ENCODE measurements around the gene STPG2.

Gene STPG2

DNA sequence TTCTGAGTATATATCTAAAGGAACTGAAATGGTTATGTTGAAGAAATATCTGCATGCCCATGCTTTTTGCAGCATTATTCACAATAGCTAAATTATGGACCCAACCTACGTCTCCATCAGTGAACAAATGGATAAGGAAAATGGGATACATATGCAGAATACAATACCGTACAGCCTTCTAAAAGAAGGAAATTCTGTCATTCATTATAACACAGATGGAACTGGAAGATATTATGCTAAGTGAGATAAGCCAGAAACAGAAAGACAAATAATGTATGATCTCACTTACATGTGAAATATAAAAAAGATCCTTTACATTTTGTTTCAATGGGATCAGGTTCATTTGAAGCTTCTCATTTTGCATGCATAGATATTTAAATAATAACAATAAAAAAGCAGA is 263.3 kb downstream of the STPG2 start:
- no peak for TF ChIP-seq GATA1 (IDR thresholded peaks at IDR 0.05; ENCODE audit: low read depth, low read length)
- no peak for TF ChIP-seq POLR2A (IDR thresholded peaks at IDR 0.05; ENCODE audit: low read length)
- no peak for DNase-seq

DNA sequence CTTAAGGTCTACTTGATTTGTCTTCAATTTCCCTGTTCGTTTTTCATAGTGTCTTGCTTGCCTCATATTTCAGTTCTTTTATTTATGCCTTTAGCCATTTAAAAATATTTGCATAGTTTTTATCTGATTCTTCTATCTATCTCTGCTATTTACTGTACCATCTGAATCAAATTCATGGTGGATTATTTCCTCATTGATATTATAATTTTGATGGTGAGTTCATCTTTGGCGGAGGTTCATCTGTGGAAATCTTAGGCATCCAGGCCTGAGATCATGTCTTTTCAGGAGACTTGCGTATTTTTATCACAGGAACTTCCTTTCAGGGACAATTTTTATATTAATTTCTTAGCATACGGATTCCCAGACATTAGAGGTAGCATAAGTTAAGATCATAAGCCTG is 275.2 kb downstream of the STPG2 start:
- TF ChIP-seq GATA1 (IDR thresholded peaks at IDR 0.05; ENCODE audit: low read depth, low read length) (no peak), POLR2A (IDR thresholded peaks at IDR 0.05; ENCODE audit: low read length) (no peak)
- no peak for DNase-seq

DNA sequence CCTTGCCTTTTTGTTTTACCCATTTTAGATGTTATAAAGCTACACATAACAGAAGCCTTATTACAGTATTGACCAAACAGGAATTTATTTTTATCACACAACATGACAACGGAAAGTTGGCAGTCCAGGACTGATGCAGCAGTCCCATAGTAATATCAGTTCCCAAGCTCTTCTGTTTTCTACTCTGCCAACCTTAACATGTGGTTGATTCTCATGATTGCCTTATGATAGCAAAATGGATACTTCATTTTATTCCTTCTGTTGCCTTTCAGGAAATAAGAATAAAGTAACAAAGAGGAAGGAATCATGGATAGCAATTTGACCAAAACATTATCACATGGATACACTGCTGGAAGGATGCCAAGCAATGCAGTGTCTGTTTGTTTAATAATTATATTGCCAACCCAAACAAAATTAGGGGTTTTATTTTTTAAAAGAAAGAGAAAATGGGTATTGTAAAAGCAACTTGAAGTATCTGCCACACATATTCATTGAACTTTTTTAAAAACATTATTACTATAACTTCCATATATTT is 275.7 kb downstream of the STPG2 start:
- DNase-seq = peak in 1 of 2 experiments; percentile 5
- TF ChIP-seq POLR2A (IDR thresholded peaks at IDR 0.05; ENCODE audit: low read length) = no peak

DNA sequence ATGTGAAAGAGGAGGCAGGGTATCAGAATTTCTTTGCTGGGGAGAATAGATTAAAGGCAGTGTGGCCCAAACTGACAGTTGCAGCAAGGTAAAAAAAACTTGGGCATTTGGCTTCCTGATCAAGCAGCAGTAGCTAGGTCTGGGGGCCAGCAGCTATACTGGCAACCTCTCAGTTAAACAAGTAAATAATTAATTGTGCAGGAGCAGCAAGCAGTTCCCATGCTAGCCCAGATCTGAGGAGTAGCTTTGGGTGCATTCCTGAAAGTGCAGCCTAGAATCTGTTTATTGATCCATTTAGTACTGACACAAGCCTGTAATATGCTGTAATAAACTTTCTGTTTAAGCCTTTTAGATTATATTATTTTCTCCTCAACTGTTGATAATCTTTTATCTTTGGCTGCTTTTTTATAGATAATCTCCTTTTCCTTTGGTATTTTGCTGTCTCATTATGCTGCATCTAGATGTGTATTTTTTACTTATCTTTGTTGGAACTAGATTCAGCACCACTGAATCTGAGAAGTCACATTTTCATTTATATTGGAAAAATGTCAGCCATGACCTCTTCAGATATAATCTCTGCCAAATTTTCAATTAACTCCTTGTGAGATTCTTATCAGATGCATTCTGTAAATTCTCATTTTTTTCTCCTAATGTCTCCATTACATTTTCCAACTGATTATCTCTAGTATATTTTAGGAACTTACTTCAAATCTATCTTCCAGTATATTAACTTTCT is 276.3 kb downstream of the STPG2 start:
- DNase-seq = no peak

DNA sequence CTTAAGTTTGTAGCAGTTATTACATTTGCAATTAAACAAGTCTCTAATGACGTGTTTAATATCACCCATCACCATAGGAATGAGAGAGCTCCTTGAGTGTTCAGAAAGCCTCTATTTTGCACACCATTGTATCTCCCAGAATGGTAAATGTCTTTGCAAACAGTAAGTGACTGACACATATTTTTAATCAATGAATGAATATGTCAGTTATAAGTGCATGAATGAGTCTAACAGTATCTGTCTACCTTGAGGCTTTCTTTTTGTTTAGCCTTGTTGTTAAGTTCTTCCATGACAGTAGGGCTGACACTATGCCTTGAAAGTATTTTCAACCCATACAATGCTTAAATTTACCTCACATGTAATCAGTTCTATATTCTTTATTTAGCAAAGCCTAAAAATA is 292.2 kb downstream of the STPG2 start:
- TF ChIP-seq GATA1 (IDR thresholded peaks at IDR 0.05; ENCODE audit: low read depth, low read length) (no peak), POLR2A (IDR thresholded peaks at IDR 0.05; ENCODE audit: low read length) (no peak)
- no peak for DNase-seq

More for the DNA sequence above, 276.3 kb downstream of the STPG2 start:
- TF ChIP-seq GATA1 (IDR thresholded peaks at IDR 0.05; ENCODE audit: low read depth, low read length) (no peak), POLR2A (IDR thresholded peaks at IDR 0.05; ENCODE audit: low read length) (no peak)

DNA sequence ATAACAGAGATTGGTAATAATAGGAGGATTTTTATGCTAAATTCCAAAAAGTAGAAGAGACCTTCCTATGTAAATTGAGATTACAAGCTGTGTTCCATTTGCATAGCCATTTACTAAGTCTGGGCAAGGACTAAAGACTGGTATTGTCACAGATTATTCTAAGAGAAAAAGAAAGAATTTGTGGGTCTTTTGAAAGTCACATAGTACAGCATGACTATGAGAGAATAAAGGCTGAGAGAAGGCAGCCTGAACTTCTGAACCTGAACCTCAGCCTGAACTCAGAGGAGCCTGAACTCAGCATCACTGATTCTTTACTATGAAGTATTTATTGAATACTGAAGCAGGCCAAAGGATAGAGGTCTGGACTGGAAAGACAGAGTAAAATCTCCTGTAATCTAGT is 297.5 kb downstream of the STPG2 start:
- no peak for TF ChIP-seq GATA1 (IDR thresholded peaks at IDR 0.05; ENCODE audit: low read depth, low read length)
- no peak for TF ChIP-seq POLR2A (IDR thresholded peaks at IDR 0.05; ENCODE audit: low read length)
- DNase-seq = no peak

DNA sequence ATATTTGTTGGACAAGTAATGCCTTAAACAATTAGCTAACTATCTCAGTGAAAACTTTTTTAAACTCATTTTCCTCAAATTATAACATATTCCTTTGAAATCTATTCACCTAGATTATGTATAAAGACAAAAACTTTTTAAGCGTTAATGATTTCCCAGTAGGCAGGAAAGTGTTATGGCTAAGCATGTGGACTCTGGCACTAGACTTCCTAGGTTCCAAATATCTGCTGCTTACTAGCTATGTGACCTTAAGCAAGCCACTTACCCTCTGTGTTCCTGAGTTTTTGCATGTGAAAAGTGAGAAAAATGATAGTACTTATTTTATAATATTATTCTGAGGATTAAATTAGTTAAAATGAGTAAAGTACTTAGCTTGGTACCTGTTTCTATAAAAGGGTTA is 301.8 kb downstream of the STPG2 start:
- DNase-seq = no peak
- TF ChIP-seq POLR2A (IDR thresholded peaks at IDR 0.05; ENCODE audit: low read length) (no peak), GATA1 (IDR thresholded peaks at IDR 0.05; ENCODE audit: low read depth, low read length) (no peak)

DNA sequence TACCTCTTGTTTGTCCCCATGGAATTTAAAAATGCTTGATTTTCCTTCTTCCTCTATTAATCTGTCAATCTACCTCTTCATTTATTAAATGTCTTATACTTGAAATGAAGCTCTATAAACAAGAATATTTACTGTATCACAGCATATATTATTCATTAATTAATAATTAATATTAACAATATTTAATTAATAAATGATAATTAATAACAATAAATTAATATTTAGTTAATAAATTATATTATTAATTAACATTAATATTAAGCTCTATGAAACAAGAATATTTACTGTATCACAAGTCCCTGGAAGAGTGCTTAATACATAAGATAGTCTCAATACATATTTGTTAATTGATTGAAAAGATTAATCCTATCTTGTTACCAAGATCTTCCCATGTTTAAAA is 306.6 kb downstream of the STPG2 start:
- TF ChIP-seq GATA1 (IDR thresholded peaks at IDR 0.05; ENCODE audit: low read depth, low read length) (no peak), POLR2A (IDR thresholded peaks at IDR 0.05; ENCODE audit: low read length) (no peak)

DNA sequence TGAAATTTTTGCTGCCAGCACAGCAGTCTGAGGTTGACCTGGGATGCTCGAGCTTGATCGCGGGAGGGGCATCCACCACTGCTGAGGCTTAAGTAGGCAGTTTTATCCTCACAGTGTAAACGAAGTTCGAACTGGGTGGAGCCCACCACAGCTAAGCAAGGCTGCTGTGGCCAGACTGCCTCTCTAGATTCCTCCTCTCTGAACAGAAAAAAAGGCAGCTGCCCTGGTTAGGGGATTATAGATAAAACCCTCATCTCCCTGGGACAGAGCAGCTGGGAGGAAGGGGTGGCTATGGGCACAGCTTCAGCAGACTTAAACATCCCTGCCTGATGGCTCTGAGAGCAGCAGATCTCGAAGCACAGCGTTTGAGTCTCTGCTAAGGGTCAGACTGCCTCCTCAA is 314.6 kb downstream of the STPG2 start:
- DNase-seq = no peak
- no peak for TF ChIP-seq GATA1 (IDR thresholded peaks at IDR 0.05; ENCODE audit: low read depth, low read length)
- TF ChIP-seq POLR2A (IDR thresholded peaks at IDR 0.05; ENCODE audit: low read length) = no peak

More for the DNA sequence above, 306.6 kb downstream of the STPG2 start:
- DNase-seq = no peak

DNA sequence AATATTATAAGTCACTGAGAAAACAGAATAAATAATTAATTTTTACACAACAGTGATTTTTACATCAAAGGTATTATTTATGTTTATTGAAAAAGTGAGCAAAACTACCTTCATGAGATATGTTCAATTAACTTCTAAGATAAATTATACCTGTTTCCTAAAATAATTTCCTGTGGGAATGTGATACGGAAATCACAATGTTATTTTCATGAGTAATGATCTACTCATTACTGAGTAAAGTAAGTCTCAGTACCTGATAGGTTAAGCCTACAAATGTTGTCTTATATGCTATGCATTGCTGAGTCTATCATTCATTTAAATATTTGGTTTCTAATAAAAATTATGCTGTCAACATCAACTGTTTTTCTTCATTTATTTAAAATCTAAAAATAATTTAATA is 324.0 kb downstream of the STPG2 start:
- TF ChIP-seq POLR2A (IDR thresholded peaks at IDR 0.05; ENCODE audit: low read length) (no peak), GATA1 (IDR thresholded peaks at IDR 0.05; ENCODE audit: low read depth, low read length) (no peak)

DNA sequence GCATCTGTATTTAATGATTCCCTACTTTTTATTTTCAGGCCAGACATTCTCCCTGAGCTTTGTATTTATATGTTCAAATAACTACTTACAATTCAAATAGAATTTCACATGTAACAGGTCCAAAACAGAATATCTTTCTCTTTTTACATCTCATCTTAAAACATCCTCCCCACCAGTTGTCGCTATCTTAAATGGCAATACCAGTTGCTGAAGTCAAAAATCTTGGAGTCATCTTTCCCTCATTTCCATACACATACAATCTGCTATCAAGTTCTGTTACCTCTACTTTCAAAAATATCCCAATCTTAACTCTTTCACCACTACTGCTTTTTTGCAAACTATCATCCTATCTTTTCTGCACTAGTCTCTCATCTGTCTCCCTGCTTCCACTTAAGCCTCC is 330.5 kb downstream of the STPG2 start:
- no peak for DNase-seq
- TF ChIP-seq POLR2A (IDR thresholded peaks at IDR 0.05; ENCODE audit: low read length) (no peak), GATA1 (IDR thresholded peaks at IDR 0.05; ENCODE audit: low read depth, low read length) (no peak)

More for the DNA sequence above, 324.0 kb downstream of the STPG2 start:
- no peak for DNase-seq

DNA sequence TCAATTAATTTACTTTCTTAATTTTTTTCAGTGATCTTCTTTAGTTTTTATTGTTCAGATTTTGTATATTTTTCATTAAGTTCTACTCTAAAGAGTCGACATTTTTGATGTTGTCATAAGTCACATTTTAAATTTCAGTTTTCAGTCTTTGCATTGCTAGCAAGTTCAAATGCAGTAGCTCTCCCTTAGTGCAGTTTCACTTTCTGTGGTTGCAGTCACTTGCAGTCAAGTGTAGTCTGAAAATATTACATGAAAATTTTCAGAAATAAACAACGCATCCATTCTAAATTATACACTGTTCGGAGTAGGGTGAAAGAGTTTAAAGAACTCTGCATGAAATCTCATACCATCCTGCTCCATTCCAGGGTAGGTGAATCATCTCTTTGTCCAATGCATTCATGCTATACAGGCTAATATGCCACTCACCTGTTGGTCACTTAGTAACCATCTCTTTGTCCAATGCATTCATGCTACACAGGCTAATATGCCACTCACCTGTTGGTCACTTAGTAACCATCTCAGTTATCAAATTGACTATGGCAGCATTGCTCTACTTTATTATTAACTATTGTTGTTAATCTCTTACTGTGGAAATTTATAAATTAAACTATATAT is 356.9 kb downstream of the STPG2 start:
- TF ChIP-seq POLR2A (IDR thresholded peaks at IDR 0.05; ENCODE audit: low read length) (no peak), GATA1 (IDR thresholded peaks at IDR 0.05; ENCODE audit: low read depth, low read length) (no peak)
- no peak for DNase-seq

DNA sequence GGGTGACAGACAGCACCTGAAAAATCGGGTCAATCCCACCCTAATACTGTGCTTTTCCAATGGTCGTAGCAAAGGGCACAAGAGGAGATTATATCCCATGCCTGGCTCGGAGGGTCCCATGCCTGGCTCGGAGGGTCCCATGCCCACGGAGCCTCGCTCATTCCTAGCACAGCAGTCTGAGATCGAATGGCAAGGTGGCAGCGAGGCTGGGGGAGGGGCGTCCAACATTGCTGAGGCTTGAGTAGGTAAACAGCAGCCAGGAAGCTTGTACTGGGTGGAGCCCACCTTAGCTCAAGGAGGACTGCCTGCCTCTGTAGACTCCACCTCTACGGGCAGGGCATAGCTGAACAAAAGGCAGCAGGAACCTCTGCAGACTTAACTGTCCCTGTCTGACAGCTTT is 365.1 kb downstream of the STPG2 start:
- no peak for DNase-seq
- TF ChIP-seq GATA1 (IDR thresholded peaks at IDR 0.05; ENCODE audit: low read depth, low read length) (no peak), POLR2A (IDR thresholded peaks at IDR 0.05; ENCODE audit: low read length) (no peak)

DNA sequence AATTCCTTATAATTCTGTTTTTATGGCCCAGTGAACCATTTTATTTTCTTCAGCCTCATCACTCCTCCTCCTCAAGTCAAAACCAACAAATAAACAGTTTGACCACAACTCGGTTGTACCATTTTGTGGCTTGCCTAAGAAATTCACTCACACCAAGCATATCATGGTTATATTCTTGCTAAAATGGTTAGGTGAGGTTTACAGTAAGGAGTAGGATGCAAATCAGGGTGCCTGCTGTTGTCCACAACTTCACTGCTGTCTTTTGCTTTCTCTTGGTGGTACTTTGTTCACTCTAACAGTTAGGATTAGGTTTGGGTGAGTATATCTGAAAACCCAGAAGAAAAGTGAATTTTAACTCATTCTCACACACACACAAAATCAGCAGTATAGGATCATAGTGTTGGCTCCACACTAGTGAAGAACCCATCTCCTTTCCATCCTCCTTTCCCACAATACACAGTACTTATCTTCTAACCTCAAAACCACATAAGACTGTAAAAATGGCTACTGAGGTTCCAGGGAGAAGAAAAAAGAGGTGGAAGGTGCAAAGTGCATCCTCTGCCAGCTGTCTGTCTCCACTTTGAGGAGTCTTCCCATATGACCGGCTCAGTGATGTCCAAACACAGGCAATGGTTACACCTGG is 368.8 kb downstream of the STPG2 start:
- no peak for TF ChIP-seq GATA1 (IDR thresholded peaks at IDR 0.05; ENCODE audit: low read depth, low read length)
- no peak for TF ChIP-seq POLR2A (IDR thresholded peaks at IDR 0.05; ENCODE audit: low read length)
- DNase-seq = no peak

Data from erythroblast (primary cell).